Immature natural killer cell (primary cell): ENCODE results near the gene PTPRF. TPM values are rescaled to one million over a fixed set of nuclear protein-coding genes. Genes with fewer than 3 reads are reported as not detected.

Experiments
- DNase-seq, 3 donors: peaks; one replicate each; pipeline ENCODE4 v3.0.0; 2022; ENCODE audit warnings: mixed read lengths in 1 of 3
- H3K27ac Mint-ChIP-seq, 6 donors: one replicate each; pipeline ENCODE4 v1.8.0; 2020; ENCODE audit warnings: mixed read lengths in 6 of 6, mild to moderate bottlenecking in 5 of 6, inconsistent platforms in 4 of 6, moderate library complexity in 3 of 6
- H3K27me3 Mint-ChIP-seq, 3 donors: one replicate each; pipeline ENCODE4 v1.8.0; 2020 to 2021; ENCODE audit warnings: low read depth in 3 of 3, mild to moderate bottlenecking in 3 of 3, mixed read lengths in 3 of 3, moderate library complexity in 3 of 3, inconsistent platforms in 1 of 3
- H3K36me3 Mint-ChIP-seq, 3 donors: one replicate each; pipeline ENCODE4 v1.8.0; 2020; ENCODE audit warnings: mixed read lengths in 3 of 3, inconsistent platforms in 2 of 3, mild to moderate bottlenecking in 2 of 3
- H3K4me1 Mint-ChIP-seq, 2 donors: one replicate each; pipeline ENCODE4 v1.8.0; 2020; ENCODE audit warnings: inconsistent platforms in 2 of 2, mild to moderate bottlenecking in 2 of 2, mixed read lengths in 2 of 2, moderate library complexity in 1 of 2
- H3K4me3 Mint-ChIP-seq, 5 donors: one replicate each; pipeline ENCODE4 v1.8.0; 2020; ENCODE audit warnings: mild to moderate bottlenecking in 5 of 5, mixed read lengths in 5 of 5, inconsistent platforms in 3 of 5, moderate library complexity in 3 of 5
- H3K9me3 Mint-ChIP-seq, 6 donors: one replicate each; pipeline ENCODE4 v1.8.0; 2020; ENCODE audit warnings: mild to moderate bottlenecking in 6 of 6, mixed read lengths in 6 of 6, inconsistent platforms in 4 of 6, moderate library complexity in 3 of 6
- polyA plus RNA-seq, 3 donors: library from polyadenylated mRNA; unstranded; fragments of 300-500 nt; fragmentation: Illumina TruSeq; gene quantifications; one replicate each; pipeline ENCODE4 v1.2.3, GENCODE V29; 2021

PTPRF gene
- polyA plus RNA-seq, 3 donors from 2014 or later: not detected

GRCh38 chr1:43506233-43506632, 24.4 kb upstream of the PTPRF start:
- Mint-ChIP-seq H3K4me1 (no peaks in the 10 kb centered on the region), H3K9me3 (no peaks in the 10 kb centered on the region), H3K36me3 (no peaks in the 10 kb centered on the region)

GRCh38 chr1:43507296-43508295, 23.1 kb upstream of the PTPRF start:
- no peak for DNase-seq
- Mint-ChIP-seq H3K9me3 (no peaks in the 10 kb centered on the region), H3K27ac (no peak overlapping the region), H3K36me3 (no peaks in the 10 kb centered on the region), H3K27me3 (peaks cover 3 to 9% (median 4%) of the 10 kb centered on the region in 3 donors), H3K4me1 (no peaks in the 10 kb centered on the region), H3K4me3 (no peak overlapping the region)

More at GRCh38 chr1:43506233-43506632, 24.4 kb upstream of the PTPRF start:
- no peak overlapping the region for H3K4me3 Mint-ChIP-seq
- H3K27me3 Mint-ChIP-seq: peaks cover 2 to 9% (median 4%) of the 10 kb centered on the region in 3 donors
- H3K27ac Mint-ChIP-seq: no peak overlapping the region
- no peak for DNase-seq

GRCh38 chr1:43509007-43509739, 21.5 kb upstream of the PTPRF start:
- Mint-ChIP-seq H3K36me3 (no peaks in the 10 kb centered on the region), H3K27me3 (peaks cover 3 to 4% (median 3%) of the 10 kb centered on the region in 3 donors), H3K4me1 (no peaks in the 10 kb centered on the region), H3K9me3 (no peaks in the 10 kb centered on the region), H3K27ac (no peak overlapping the region), H3K4me3 (no peak overlapping the region)
- no peak for DNase-seq

- H3K4me3 Mint-ChIP-seq: no peak overlapping the region
- H3K27ac Mint-ChIP-seq: no peak overlapping the region
- H3K36me3 Mint-ChIP-seq: no peaks in the 10 kb centered on the region
- no peak for DNase-seq
- H3K9me3 Mint-ChIP-seq: no peaks in the 10 kb centered on the region
- H3K4me1 Mint-ChIP-seq: no peaks in the 10 kb centered on the region
- H3K27me3 Mint-ChIP-seq: peaks cover 2 to 3% (median 3%) of the 10 kb centered on the region in 3 donors
These were observed 20.8 kb upstream of the PTPRF start for GRCh38 chr1:43509740-43510375.

- Mint-ChIP-seq H3K9me3 (no peaks in the 10 kb centered on the region), H3K27ac (no peak overlapping the region), H3K27me3 (peaks cover 2 to 3% (median 3%) of the 10 kb centered on the region in 3 donors), H3K4me3 (no peak overlapping the region), H3K4me1 (no peaks in the 10 kb centered on the region), H3K36me3 (no peaks in the 10 kb centered on the region)
- no peak for DNase-seq
These were observed 20.1 kb upstream of the PTPRF start for GRCh38 chr1:43510621-43511020.

GRCh38 chr1:43511394-43511793, 19.3 kb upstream of the PTPRF start:
- Mint-ChIP-seq H3K27ac (no peak overlapping the region), H3K9me3 (no peaks in the 10 kb centered on the region), H3K4me3 (no peak overlapping the region), H3K36me3 (no peaks in the 10 kb centered on the region), H3K4me1 (no peaks in the 10 kb centered on the region), H3K27me3 (peaks cover 0 to 2% (median 2%) of the 10 kb centered on the region in 3 donors)
- DNase-seq: no peak

- Mint-ChIP-seq H3K4me1 (no peaks in the 10 kb centered on the region), H3K4me3 (no peak overlapping the region), H3K36me3 (no peaks in the 10 kb centered on the region), H3K9me3 (no peaks in the 10 kb centered on the region), H3K27me3 (peaks cover 0 to 2% (median 2%) of the 10 kb centered on the region in 3 donors), H3K27ac (no peak overlapping the region)
- no peak for DNase-seq
These were observed 18.6 kb upstream of the PTPRF start for GRCh38 chr1:43512133-43512532.

GRCh38 chr1:43512681-43513080, 18.0 kb upstream of the PTPRF start:
- Mint-ChIP-seq H3K27me3 (peaks cover 0 to 2% (median 2%) of the 10 kb centered on the region in 3 donors), H3K4me3 (no peak overlapping the region)
- DNase-seq: no peak

GRCh38 chr1:43513471-43514173, 17.1 kb upstream of the PTPRF start:
- Mint-ChIP-seq H3K36me3 (no peaks in the 10 kb centered on the region), H3K27me3 (peaks cover 0 to 2% (median under 1%) of the 10 kb centered on the region in 3 donors), H3K27ac (no peak overlapping the region), H3K9me3 (no peaks in the 10 kb centered on the region), H3K4me1 (no peaks in the 10 kb centered on the region), H3K4me3 (no peak overlapping the region)
- DNase-seq: no peak

More at GRCh38 chr1:43512681-43513080, 18.0 kb upstream of the PTPRF start:
- Mint-ChIP-seq H3K9me3 (no peaks in the 10 kb centered on the region), H3K27ac (no peak overlapping the region), H3K4me1 (no peaks in the 10 kb centered on the region), H3K36me3 (no peaks in the 10 kb centered on the region)

GRCh38 chr1:43518935-43519686, 11.6 kb upstream of the PTPRF start:
- Mint-ChIP-seq H3K27me3 (peaks cover 0 to 15% (median 7%) of the 10 kb centered on the region in 3 donors), H3K9me3 (peaks cover 0 to 2% (median 0%) of the 10 kb centered on the region in 6 donors), H3K4me3 (no peak overlapping the region), H3K4me1 (no peaks in the 10 kb centered on the region), H3K36me3 (no peaks in the 10 kb centered on the region), H3K27ac (no peak overlapping the region)
- DNase-seq: no peak

GRCh38 chr1:43520100-43520778, 10.4 kb upstream of the PTPRF start:
- peaks cover 0 to 21% (median 7%) of the 10 kb centered on the region in 3 donors for H3K27me3 Mint-ChIP-seq
- H3K9me3 Mint-ChIP-seq: peaks cover 0 to 2% (median 0%) of the 10 kb centered on the region in 6 donors
- no peak for DNase-seq
- no peak overlapping the region for H3K27ac Mint-ChIP-seq
- no peaks in the 10 kb centered on the region for H3K4me1 Mint-ChIP-seq
- no peaks in the 10 kb centered on the region for H3K36me3 Mint-ChIP-seq
- no peak overlapping the region for H3K4me3 Mint-ChIP-seq

- no peak for DNase-seq
- Mint-ChIP-seq H3K27me3 (peaks cover 3 to 22% (median 7%) of the 10 kb centered on the region in 3 donors), H3K36me3 (no peaks in the 10 kb centered on the region), H3K4me1 (no peaks in the 10 kb centered on the region), H3K9me3 (peaks cover 0 to 2% (median 0%) of the 10 kb centered on the region in 6 donors), H3K4me3 (no peak overlapping the region), H3K27ac (no peak overlapping the region)
These were observed 9.6 kb upstream of the PTPRF start for GRCh38 chr1:43521078-43521477.
